HepG2 (cell line): ENCODE measurements around the gene HABP4. TPM values are rescaled to one million over a fixed set of nuclear protein-coding genes. Genes with fewer than 3 reads are reported as not detected.

ENCODE experiments used
- GMEB1 ChIP-seq: sonication (generic); formaldehyde crosslinking; IDR thresholded peaks from 2 replicates; pipeline ENCODE4 v1.5.1; 2020; ENCODE audit warnings: missing genetic modification reagents, mild to moderate bottlenecking, borderline replicate concordance
- HOXA3 ChIP-seq: sonication (generic); formaldehyde crosslinking; IDR thresholded peaks from 2 replicates; pipeline ENCODE4 v1.5.0; 2020; ENCODE audit warnings: missing genetic modification reagents
- JUNB ChIP-seq: sonication (generic); formaldehyde crosslinking; IDR thresholded peaks from 2 replicates; pipeline ENCODE4 v1.8.0; 2022; ENCODE audit warnings: missing genetic modification reagents, mild to moderate bottlenecking, borderline replicate concordance
- PBX2 ChIP-seq: IDR thresholded peaks from 2 replicates; pipeline ENCODE4 v1.6.1; 2016; ENCODE audit warnings: control low read depth
- RFX5 ChIP-seq: IDR thresholded peaks from 2 replicates; pipeline ENCODE4 v1.6.1; 2011; ENCODE audit warnings: low read depth, low read length, improper control_type of control experiment
- RXRB ChIP-seq: IDR thresholded peaks from 2 replicates; pipeline ENCODE4 v1.6.1; 2016; ENCODE audit warnings: borderline replicate concordance, missing genetic modification reagents, missing compliant biosample characterization
- SOX5 ChIP-seq: IDR thresholded peaks from 2 replicates; pipeline ENCODE4 v1.6.1; 2016; ENCODE audit warnings: borderline replicate concordance
- ZBTB34 ChIP-seq: sonication (generic); formaldehyde crosslinking; IDR thresholded peaks from 2 replicates; pipeline ENCODE4 v1.8.0; 2022; ENCODE audit warnings: mild to moderate bottlenecking, missing genetic modification reagents
- ZMYM3 ChIP-seq: sonication (generic); formaldehyde crosslinking; IDR thresholded peaks from 2 replicates; pipeline ENCODE4 v1.5.1; 2020; ENCODE audit warnings: mild to moderate bottlenecking, missing genetic modification reagents
- ZNF224 ChIP-seq: sonication (generic); formaldehyde crosslinking; IDR thresholded peaks from 2 replicates; pipeline ENCODE4 v1.5.0; 2020; ENCODE audit warnings: mild to moderate bottlenecking, missing genetic modification reagents
- ZNF274 ChIP-seq: sonication (generic); formaldehyde crosslinking; IDR thresholded peaks from 2 replicates; pipeline ENCODE4 v1.5.1; 2020; ENCODE audit warnings: mild to moderate bottlenecking, missing genetic modification reagents
- ZNF317 ChIP-seq: sonication (generic); formaldehyde crosslinking; IDR thresholded peaks from 2 replicates; pipeline ENCODE4 v1.5.0; 2020; ENCODE audit warnings: mild to moderate bottlenecking, missing genetic modification reagents
- ZNF362 ChIP-seq: sonication (generic); formaldehyde crosslinking; IDR thresholded peaks from 2 replicates; pipeline ENCODE4 v1.4.0; 2020; ENCODE audit warnings: missing genetic modification reagents, mild to moderate bottlenecking, borderline replicate concordance
- ZNF639 ChIP-seq: conservative IDR thresholded peaks from 2 replicates; pipeline ENCODE4 v1.6.1; 2018; ENCODE audit warnings: missing genetic modification reagents
- ZNF747 ChIP-seq: sonication (generic); formaldehyde crosslinking; IDR thresholded peaks from 2 replicates; pipeline ENCODE4 v1.8.1; 2023; ENCODE audit warnings: missing genetic modification reagents, mild to moderate bottlenecking, borderline replicate concordance
- ZSCAN30 ChIP-seq: sonication (generic); formaldehyde crosslinking; IDR thresholded peaks from 2 replicates; pipeline ENCODE4 v1.5.0; 2020; ENCODE audit warnings: mild to moderate bottlenecking, missing genetic modification reagents
- polyA plus RNA-seq, 8 experiments: library from polyadenylated mRNA; depleted of rRNA in 3 of 8; stranded (reverse) in 7 of 8; unstranded in 1 of 8; fragments of >200 nt; fragmentation: Illumina TruSeq in 4 of 8; extraction: Trizol in 4 of 8; gene quantifications; 2 replicates each; pipeline versions ENCODE4 v1.2.1 to v1.2.3, GENCODE V29; 2011 to 2016; ENCODE audit warnings: low read depth in 4 of 8, missing spikeins in 1 of 8, mixed read lengths in 1 of 8; ENCODE audit not compliant: insufficient read depth in 1 of 8
- total RNA-seq, 5 experiments: library from RNA; depleted of rRNA; stranded (reverse); fragments of >200 nt; fragmentation: Illumina TruSeq; extraction: Trizol; gene quantifications; 2 replicates each; pipeline ENCODE4 v1.2.3, GENCODE V29; 2016; ENCODE audit warnings: low read depth in 1 of 5
- TF ChIP-seq, protein P1 (sequence below): sonication (generic); formaldehyde crosslinking; conservative IDR thresholded peaks from 2 replicates; pipeline ENCODE4 v1.4.0; 2020; ENCODE audit warnings: missing genetic modification reagents
- TF ChIP-seq, protein P2 (sequence below): sonication (generic); formaldehyde crosslinking; IDR thresholded peaks from 2 replicates; pipeline ENCODE4 v1.5.1; 2020; ENCODE audit warnings: mild to moderate bottlenecking, missing genetic modification reagents, moderate library complexity

Gene HABP4
- total and polyA plus RNA-seq, 2 of the 13 experiments (the other 11 are each of a cell fraction or from before 2014, with no cell fraction given) = 14.3 to 26.6 TPM

GRCh38 chr9:96418920-96419690 lies 30.9 kb upstream of the HABP4 start (continued):
- TF ChIP-seq ZNF639 (peak; percentile 55; the same call in 1 of the 2 replicates), ZNF317 (CRISPR knock-in tag) (no peak), SOX5 (CRISPR knock-in tag) (no peak), GMEB1 (CRISPR knock-in tag) (no peak), JUNB (CRISPR knock-in tag) (no peak), ZMYM3 (CRISPR knock-in tag) (no peak; the same call in 1 of the 2 replicates), RXRB (CRISPR knock-in tag) (no peak; the same call in 1 of the 2 replicates), ZBTB34 (CRISPR knock-in tag) (peak; percentile 26; the same call in 1 of the 2 replicates), ZNF747 (CRISPR knock-in tag) (no peak), ZNF224 (CRISPR knock-in tag) (no peak), RFX5 (no peak), ZNF274 (no peak; the same call in 1 of the 2 replicates), PBX2 (CRISPR knock-in tag) (no peak), HOXA3 (peak; percentile 56; the same call in 1 of the 2 replicates), ZSCAN30 (CRISPR knock-in tag) (no peak), ZNF362 (CRISPR knock-in tag) (no peak; the same call in 1 of the 2 replicates)
- TF ChIP-seq, protein P1, sequence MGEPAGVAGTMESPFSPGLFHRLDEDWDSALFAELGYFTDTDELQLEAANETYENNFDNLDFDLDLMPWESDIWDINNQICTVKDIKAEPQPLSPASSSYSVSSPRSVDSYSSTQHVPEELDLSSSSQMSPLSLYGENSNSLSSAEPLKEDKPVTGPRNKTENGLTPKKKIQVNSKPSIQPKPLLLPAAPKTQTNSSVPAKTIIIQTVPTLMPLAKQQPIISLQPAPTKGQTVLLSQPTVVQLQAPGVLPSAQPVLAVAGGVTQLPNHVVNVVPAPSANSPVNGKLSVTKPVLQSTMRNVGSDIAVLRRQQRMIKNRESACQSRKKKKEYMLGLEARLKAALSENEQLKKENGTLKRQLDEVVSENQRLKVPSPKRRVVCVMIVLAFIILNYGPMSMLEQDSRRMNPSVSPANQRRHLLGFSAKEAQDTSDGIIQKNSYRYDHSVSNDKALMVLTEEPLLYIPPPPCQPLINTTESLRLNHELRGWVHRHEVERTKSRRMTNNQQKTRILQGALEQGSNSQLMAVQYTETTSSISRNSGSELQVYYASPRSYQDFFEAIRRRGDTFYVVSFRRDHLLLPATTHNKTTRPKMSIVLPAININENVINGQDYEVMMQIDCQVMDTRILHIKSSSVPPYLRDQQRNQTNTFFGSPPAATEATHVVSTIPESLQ (CRISPR knock-in tag) = no peak
- TF ChIP-seq, protein P2, sequence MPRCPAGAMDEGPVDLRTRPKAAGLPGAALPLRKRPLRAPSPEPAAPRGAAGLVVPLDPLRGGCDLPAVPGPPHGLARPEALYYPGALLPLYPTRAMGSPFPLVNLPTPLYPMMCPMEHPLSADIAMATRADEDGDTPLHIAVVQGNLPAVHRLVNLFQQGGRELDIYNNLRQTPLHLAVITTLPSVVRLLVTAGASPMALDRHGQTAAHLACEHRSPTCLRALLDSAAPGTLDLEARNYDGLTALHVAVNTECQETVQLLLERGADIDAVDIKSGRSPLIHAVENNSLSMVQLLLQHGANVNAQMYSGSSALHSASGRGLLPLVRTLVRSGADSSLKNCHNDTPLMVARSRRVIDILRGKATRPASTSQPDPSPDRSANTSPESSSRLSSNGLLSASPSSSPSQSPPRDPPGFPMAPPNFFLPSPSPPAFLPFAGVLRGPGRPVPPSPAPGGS (CRISPR knock-in tag) = no peak
